ENCODE measurements around the gene PLXNB1.

Gene PLXNB1

DNA sequence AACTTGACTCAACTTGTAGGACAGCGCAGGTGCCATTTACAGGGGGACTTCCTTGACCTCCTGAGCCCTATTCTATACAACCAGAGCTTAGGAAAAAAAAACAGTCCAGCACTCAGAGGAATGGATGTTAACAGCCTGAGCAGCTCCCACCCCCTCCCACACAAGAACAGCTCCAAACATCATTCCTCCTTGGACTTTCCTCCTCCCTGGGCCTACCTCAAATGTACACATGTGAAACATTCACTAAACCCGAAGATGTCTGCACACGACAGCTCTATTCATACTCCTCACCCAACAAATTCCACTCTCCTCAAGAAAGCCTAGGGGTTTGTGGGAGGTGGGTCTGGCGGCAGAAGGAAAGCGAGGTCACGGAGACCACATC lies 16.1 kb upstream of the PLXNB1 start:
- TF ChIP-seq, protein P1, sequence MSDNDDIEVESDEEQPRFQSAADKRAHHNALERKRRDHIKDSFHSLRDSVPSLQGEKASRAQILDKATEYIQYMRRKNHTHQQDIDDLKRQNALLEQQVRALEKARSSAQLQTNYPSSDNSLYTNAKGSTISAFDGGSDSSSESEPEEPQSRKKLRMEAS (IDR thresholded peaks at IDR 0.05; ENCODE audit: low read depth, low read length), result no peak
- TF ChIP-seq POLR2A (IDR thresholded peaks at IDR 0.05; ENCODE audit: extremely low read depth, insufficient read length), result no peak
- TF ChIP-seq, protein P2, sequence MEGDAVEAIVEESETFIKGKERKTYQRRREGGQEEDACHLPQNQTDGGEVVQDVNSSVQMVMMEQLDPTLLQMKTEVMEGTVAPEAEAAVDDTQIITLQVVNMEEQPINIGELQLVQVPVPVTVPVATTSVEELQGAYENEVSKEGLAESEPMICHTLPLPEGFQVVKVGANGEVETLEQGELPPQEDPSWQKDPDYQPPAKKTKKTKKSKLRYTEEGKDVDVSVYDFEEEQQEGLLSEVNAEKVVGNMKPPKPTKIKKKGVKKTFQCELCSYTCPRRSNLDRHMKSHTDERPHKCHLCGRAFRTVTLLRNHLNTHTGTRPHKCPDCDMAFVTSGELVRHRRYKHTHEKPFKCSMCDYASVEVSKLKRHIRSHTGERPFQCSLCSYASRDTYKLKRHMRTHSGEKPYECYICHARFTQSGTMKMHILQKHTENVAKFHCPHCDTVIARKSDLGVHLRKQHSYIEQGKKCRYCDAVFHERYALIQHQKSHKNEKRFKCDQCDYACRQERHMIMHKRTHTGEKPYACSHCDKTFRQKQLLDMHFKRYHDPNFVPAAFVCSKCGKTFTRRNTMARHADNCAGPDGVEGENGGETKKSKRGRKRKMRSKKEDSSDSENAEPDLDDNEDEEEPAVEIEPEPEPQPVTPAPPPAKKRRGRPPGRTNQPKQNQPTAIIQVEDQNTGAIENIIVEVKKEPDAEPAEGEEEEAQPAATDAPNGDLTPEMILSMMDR (IDR thresholded peaks at IDR 0.05; ENCODE audit: low read depth, low read length), result no peak
- no peak for TF ChIP-seq MYC (IDR thresholded peaks at IDR 0.05; ENCODE audit: low read depth, low read length)
- H3K4me3 ChIP-seq (ENCODE audit: low read depth, low read length), result peak overlapping the region; percentile 91
- no peak for DNase-seq (ENCODE audit: low read depth)

DNA sequence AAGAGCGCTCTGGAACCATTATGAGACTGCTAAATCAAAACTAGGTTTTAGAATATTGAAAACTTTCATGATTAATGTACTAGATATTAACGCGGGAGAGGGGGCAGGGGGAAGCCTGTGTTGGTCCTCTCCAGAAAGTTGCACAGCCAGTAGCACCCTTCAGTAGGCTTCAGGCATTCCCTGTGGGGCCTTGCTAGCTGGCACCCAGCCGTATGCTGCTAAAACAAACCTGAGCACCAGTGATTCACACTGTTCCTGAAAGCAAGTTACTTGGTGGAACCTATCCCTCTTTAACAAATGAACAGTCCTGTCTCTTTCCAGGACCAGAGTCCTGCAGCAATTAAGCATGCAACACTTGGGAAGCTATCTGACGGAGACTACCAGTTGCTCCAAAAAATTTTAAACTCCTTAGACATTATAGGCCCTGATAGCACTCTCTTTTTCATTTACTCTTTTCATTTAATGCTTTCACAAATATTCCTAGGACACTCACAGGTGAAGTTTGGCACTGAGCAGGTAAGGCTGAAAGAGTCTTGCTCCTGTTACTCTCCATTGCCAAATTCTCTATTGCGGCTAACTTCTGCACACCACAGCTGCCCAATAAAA lies 15.5 kb upstream of the PLXNB1 start:
- TF ChIP-seq MYC (IDR thresholded peaks at IDR 0.05; ENCODE audit: low read depth, low read length), result no peak
- TF ChIP-seq POLR2A (IDR thresholded peaks at IDR 0.05; ENCODE audit: extremely low read depth, insufficient read length), result no peak
- TF ChIP-seq, protein P1 (IDR thresholded peaks at IDR 0.05; ENCODE audit: low read depth, low read length), result no peak
- TF ChIP-seq, protein P2 (IDR thresholded peaks at IDR 0.05; ENCODE audit: low read depth, low read length), result no peak
- peak overlapping the region; percentile 91 for H3K4me3 ChIP-seq (ENCODE audit: low read depth, low read length)
- no peak for DNase-seq (ENCODE audit: low read depth)

DNA sequence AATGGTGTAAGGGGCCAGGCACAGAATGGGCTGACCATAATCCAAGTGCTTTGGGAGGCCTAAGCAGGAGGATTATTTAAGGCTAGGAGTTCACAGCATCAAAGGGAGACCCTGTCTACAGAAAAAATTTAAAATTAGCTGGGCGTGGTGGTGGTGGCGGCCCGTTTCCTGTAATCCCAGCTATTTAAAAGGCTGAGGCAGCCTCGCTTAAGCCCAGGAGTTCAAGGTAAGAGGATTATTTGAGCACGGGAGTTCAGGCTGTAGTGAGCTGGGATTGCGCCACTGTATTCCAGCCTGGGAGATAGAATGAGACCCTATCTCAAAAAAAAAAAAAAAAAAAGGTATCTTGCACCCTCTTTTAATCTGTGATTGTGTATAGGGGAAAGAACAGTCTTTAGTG lies 12.1 kb upstream of the PLXNB1 start:
- TF ChIP-seq, protein P2 (IDR thresholded peaks at IDR 0.05; ENCODE audit: low read depth, low read length), result no peak
- TF ChIP-seq MYC (IDR thresholded peaks at IDR 0.05; ENCODE audit: low read depth, low read length), result no peak
- TF ChIP-seq, protein P1 (IDR thresholded peaks at IDR 0.05; ENCODE audit: low read depth, low read length), result no peak
- no peak for TF ChIP-seq POLR2A (IDR thresholded peaks at IDR 0.05; ENCODE audit: extremely low read depth, insufficient read length)
- peak overlapping the region; percentile 99 for H3K4me3 ChIP-seq (ENCODE audit: low read depth, low read length)
- DNase-seq (ENCODE audit: low read depth), result no peak

DNA sequence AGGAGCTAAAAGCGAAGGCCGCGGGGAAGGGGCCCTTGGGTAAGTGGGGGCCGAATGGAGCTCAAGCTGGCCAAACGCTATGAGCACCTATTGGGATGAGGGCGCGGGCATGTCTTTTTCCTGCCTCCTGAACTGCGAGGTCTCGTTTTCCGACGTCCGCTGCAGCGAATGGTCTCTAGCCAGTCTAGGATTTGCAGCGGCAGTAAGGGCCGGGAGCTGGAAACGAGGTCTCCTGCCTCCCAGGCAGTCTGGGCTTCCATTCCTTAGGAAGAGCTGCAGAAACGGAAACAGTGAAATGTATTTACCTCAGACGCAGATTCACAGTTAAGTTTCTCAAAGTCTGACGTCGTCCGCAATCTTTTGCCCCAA lies 10.7 kb upstream of the PLXNB1 start:
- DNase-seq (ENCODE audit: low read depth), result no peak
- TF ChIP-seq POLR2A (IDR thresholded peaks at IDR 0.05; ENCODE audit: extremely low read depth, insufficient read length), result no peak
- TF ChIP-seq, protein P2 (IDR thresholded peaks at IDR 0.05; ENCODE audit: low read depth, low read length), result no peak
- TF ChIP-seq MYC (IDR thresholded peaks at IDR 0.05; ENCODE audit: low read depth, low read length), result no peak
- TF ChIP-seq, protein P1 (IDR thresholded peaks at IDR 0.05; ENCODE audit: low read depth, low read length), result no peak
- peak overlapping the region; percentile 99 for H3K4me3 ChIP-seq (ENCODE audit: low read depth, low read length)

DNA sequence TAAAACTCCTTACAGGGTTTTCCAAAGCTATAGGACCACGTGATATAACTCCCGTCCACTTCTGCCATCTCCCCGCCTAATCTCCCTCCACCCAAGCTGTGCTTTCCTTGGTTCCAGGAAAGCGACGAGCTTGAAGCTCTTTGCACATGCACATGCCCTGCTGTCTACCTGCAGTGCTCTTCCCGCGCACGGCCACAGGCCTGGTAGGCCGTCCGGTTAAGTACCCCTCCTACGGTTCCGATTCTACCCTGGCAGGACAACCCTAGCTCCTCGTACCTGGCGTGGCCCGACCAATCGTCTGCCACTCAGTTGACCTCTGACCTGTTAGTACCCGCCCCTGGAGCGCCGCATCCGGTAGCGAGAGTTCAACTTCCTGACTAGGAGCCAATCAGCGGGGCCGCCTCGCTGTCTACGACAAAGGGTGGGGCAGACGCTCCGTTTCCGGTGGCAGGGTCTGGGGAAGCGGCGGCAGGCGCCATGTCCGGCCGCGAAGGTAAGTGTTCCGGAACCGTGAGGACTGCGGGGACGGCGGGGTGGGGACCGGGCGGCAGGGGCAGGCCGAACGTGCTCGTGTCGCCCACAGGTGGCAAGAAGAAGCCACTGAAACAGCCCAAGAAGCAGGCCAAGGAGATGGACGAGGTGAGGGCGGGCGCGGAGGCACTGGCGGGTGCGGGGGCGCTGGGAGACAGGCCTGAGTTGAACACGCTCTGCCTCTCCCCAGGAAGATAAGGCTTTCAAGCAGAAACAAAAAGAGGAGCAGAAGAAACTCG lies 10.1 kb upstream of the PLXNB1 start, which contains the start of the genes CCDC51 and TMA7:
Gene CCDC51 (minus strand): TSS at position 300 of the 770 bp plus-strand sequence. CDS start 4,991 bp downstream, outside the sequence.
Gene TMA7 (plus strand): TSS at position 438 of the 770 bp plus-strand sequence. CDS start 40 bp downstream, at position 478.
- DNase-seq (ENCODE audit: low read depth), result peak; percentile 98
- H3K4me3 ChIP-seq (ENCODE audit: low read depth, low read length), result peak within 1 kb of the TSS; percentile 99
- TF ChIP-seq, protein P2 (IDR thresholded peaks at IDR 0.05; ENCODE audit: low read depth, low read length), result no peak
- TF ChIP-seq, protein P1 (IDR thresholded peaks at IDR 0.05; ENCODE audit: low read depth, low read length), result peak; percentile 55
- TF ChIP-seq MYC (IDR thresholded peaks at IDR 0.05; ENCODE audit: low read depth, low read length) (peak; percentile 76), POLR2A (IDR thresholded peaks at IDR 0.05; ENCODE audit: extremely low read depth, insufficient read length) (peak; percentile 85)
